IPS DF 4.7 (cell line): ENCODE results near the gene RAB43.

Experiments used
- DNase-seq: peaks from one replicate; pipeline ENCODE4 v3.0.0-alpha.2; 2013; ENCODE audit warnings: low spot score; ENCODE audit errors: extremely low read depth

Gene RAB43

GRCh38 chr3:129061888-129062834, 59.4 kb downstream of the RAB43 start:
- no peak for DNase-seq

- DNase-seq = no peak
Measured at GRCh38 chr3:129061023-129061887, 60.3 kb downstream of the RAB43 start.

DNA sequence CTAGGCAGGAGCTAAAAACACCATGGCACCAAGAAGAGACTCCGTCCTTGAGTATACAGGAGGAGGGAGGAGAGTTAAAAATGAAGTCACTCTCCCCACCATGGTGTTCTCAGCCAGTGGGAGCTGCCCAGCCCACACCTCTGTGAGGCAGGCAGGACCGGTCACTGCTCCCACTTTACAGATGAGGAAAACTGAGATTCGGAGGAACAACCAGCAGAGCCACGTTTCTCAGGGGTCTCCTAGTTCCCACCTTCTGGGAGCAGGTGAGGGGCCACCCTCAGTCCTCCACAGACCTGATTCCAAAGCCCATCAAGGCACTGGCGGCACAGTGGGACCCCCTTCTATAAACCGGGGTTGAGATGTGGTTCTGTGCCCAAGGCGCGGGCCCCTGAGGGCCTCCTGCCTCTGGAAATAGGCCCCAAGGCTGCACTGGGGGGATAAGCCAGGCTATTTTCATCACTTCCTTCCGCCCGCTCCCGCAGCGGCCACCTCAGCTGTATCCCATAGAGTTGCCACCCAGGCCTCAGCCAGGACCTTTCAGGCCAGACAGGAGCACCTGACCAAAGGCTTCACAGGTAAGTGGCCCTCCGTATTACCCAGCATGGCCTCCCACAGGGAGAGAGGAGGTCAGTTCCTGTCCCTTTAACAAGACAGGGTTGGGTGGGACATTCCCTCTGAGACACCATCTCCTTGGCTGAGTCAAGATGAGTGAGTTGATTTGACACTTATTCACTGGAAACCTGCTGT, 61.2 kb downstream of the RAB43 start, which contains the start of gene GP9:
Gene GP9 (plus strand): TSS at position 504 of the 747 bp plus-strand sequence. CDS start 961 bp downstream, outside the sequence.
- no peak for DNase-seq

DNA sequence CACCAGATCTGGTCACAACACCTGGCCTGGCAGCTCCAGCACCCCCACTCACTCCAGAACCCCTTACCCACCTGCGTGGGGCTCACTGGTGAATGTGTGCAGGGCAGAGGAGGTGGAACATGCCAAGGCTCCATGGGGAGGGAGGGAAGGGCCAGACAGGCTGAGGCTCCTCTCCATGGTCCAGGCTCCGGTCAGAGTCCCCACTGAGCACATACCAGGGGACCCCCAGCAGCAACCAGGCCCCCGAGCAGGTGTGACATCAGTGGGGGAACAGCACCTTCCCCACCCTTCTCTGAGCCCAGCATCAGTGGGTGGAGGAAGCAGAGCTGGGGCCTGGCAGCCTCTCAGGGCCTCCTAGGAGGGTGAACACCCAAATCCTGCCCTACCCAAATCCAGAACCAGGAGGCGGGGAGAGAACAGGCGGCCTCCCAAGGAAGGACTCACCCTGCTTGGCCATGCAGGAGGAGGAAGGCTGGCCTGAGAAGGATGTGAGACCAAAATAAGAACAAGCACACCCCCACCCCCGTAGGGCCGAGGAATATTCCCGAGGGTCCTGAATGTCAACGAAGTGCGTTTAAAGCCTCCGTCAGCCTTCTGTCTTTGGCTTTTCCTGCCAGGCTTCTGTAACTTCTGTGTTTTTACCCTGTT, 62.2 kb downstream of the RAB43 start:
- no peak for DNase-seq

DNA sequence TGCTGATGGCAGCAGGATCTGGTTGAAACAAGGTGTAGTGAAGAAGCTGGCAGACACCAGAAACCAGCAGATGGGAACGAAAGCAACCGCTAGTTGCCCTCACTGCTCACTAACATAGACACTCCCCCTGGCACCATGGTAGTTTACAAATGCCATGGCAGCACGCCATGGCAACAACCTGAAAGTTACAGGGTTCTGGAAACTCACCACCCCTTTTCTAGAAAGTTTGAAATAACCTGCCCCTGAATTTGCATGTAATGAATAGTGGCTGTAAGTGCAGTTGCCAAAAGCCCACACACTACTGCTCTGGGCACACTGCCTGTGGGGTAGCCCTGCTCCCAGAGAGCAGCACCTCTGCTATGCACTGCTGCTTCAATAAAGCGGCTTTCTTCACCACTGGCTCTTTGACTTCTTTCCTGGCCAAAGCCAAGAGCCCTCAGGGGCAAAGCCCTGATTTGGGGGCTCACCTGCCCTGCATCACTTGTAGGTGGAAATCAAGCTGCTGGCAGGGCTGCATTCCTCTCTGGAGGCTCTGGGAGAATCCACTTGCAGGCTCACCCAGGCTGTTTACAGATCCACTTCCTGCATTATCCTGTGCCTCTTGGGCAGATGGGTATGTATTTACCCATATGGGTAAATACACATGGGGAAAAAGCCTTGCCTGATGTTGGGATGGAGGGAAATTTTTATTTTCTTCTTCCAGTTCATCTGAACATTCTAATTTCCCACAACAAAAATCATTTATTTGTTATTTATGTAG, 63.0 kb downstream of the RAB43 start:
- no peak for DNase-seq

DNA sequence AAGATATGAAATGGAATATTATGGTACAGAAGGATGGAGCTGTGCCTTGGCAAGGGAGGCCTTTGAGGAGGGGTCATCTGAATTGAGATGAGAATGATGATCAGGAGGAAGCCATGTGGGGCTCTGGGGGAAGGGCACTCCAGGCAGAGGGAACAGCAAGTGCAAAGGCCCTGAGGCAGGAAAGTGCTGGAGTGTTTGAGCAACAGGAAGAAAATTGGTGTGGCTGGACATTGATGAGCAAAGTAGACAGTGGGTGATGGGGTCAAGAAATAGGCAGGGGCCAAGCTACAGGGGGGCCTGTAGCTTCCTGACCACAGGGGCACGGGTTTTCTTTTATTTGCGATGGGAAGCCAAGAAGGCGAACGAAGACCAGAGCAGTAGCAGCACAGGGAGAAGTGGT, 64.4 kb downstream of the RAB43 start:
- DNase-seq = no peak

- no peak for DNase-seq
Measured at GRCh38 chr3:129056451-129057173, 65.0 kb downstream of the RAB43 start.

GRCh38 chr3:129054605-129055104, 66.9 kb downstream of the RAB43 start:
- no peak for DNase-seq

GRCh38 chr3:129052675-129053074, 68.9 kb downstream of the RAB43 start:
- no peak for DNase-seq

DNA sequence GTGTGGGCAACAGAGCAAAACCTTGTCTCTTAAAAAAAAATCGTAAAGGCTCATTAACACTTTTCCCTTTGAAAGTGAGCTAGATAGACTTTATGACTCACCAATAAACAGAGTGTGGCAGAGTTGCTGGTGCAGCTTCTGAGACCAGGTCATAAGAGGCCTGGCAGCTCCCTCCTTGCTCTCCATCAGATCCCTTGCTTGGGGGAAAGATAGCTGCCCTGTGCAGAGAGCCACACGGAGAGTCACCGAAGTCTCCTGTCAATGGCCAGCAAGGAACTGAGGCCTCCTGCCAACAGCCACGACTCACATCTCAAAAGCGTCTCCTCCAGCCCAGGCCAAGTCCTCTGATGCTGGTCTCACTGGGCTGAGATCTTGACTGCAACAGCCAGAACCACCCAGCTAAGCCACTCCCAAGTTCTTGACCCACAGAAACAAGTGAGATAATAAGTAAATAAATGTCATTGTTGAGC, 69.7 kb downstream of the RAB43 start:
- no peak for DNase-seq

DNA sequence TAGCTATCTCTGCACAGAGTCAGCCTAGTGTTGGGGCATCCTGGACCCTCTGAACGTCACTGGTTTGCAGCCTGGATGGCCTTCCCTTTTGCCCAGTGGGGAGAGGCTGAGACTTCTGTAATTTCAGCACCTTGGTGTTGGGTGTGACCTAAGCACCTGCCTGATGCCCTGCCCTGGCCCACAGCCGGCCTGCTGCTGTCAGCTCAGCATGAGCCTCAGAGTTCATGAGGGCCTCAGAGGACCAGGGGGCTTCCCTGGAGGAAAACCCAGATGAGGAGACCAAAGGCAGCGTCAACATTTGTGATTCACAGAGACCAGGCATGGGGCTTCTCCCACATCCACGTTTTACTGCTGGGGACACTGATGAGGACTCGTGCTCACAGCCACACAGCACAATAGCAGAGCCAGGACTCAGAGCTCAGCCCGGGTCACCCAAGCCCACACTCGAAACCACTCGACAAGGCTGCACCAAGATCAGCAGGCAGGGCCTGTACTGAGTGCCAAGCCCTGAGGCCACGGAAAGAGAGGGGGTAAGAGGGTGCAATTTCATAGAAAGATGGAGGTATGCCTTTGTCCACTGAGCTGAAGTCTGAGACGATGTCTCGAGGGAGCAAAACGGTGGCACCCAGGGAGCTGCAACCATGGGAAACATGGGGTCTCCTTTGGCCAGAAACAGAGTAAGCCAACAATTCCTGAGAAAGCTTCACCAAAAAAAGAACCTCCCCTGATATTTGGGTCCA, 70.9 kb downstream of the RAB43 start:
- no peak for DNase-seq

- no peak for DNase-seq
Measured at GRCh38 chr3:129047553-129047839, 74.1 kb downstream of the RAB43 start.

DNA sequence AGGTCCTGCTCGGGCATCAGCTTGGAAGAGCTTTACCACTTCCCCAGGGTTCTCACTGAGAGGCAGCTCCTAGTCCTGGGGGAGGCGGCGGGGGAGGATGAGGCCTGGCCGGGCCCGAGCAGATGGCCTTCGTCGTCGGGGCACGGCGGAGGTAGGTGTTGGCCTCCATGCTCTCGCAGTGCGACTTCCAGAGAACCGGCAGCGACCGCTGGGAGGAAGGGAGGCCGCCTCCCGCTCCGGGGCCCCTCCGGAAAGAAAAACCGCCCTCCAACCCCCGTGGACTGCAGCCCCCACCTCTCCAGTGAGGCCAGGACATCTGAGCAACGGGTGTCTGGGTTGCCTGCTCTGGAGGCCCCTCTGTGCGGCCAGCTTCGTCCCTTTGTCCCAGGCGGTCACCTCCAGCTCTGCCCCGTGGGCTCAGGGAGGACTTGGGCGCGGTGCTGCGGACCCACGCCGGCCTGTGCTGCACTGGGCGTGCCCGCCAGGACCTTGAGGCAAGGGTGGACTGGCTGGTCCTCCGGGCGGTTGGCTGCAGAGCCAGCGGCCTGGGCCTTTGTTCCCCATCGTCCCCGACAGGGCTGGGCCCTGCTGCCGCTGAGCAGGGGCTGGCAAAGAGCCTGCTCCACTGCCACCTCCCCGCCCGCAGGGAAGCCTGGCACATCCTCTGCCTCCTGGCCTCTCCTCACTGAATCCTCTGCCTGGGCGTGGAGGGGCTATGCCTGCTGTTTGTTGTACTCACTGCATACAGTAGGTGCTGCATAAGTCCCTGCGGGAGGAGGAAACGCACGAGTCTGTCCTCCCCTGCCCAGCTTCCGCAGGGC, 74.7 kb downstream of the RAB43 start:
- DNase-seq = no peak

- no peak for DNase-seq
Measured at GRCh38 chr3:129046037-129046731, 75.4 kb downstream of the RAB43 start.

GRCh38 chr3:129045675-129046036, 75.9 kb downstream of the RAB43 start:
- no peak for DNase-seq

DNA sequence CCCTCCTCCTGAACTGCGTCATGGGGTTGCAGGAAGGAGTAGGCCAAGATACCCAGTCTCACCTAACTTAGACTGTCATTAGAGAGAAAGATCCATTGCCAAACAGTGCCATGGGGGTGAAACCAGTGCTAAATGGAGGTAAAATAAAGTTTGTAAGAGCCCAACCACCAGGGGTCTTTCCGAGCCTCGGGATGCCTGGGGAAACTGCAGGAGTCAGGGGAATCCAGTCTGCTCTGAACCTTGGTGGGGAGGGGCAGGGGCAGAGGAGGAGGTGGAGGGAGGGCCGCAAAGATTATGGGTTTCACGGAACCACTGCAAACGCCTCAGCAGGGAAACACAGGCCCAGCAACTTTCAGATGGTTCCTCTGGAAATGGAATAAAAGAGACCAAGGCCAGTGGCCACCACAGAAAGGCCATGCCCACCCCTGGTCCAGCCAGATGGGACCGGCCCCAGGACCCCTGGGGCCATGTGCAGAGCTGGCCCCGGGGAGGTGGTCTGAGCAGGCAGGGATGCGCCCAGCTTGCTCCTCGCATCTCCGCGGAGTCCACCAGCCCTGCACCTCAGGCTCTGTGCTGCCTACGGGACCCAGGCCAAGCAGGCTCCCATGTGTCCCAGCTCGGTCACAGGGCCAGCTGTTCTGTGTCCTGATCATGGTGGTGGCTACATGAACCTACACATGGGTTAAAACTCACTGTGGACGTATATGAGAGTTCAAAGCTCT, 80.9 kb downstream of the RAB43 start:
- no peak for DNase-seq

- no peak for DNase-seq
Measured at GRCh38 chr3:129040039-129040336, 81.6 kb downstream of the RAB43 start.
